Right lung (tissue), 5 donors: ENCODE results near the gene C1QTNF7. TPM values are rescaled to one million over a fixed set of nuclear protein-coding genes. Genes with fewer than 3 reads are reported as not detected.

ENCODE experiments used
- DNase-seq, 2 donors: peaks; one replicate each; pipeline ENCODE4 v3.0.0-alpha.2; 2013
- polyA plus RNA-seq, 5 donors: library from polyadenylated mRNA; unstranded; fragments of 120-200 nt; gene quantifications; one replicate each; pipeline versions ENCODE4 v1.2.1 to v1.2.3, GENCODE V29; 2013; ENCODE audit warnings: inconsistent platforms in 1 of 5, low replicate concordance in 1 of 5; ENCODE audit not compliant: insufficient read length in 5 of 5, insufficient read depth in 1 of 5

The C1QTNF7 gene
- polyA plus RNA-seq, 5 donors: 11.7 to 19.0 (median 16.1) TPM

- no peak for DNase-seq
These were observed 24.3 kb downstream of the C1QTNF7 start for GRCh38 chr4:15451866-15452765.

- no peak for DNase-seq
These were observed 27.5 kb downstream of the C1QTNF7 start for GRCh38 chr4:15455290-15455689.

- peak; percentile 45 to 55 for DNase-seq
These were observed 29.8 kb downstream of the C1QTNF7 start for GRCh38 chr4:15457406-15458201.

- DNase-seq: no peak
These were observed 30.8 kb downstream of the C1QTNF7 start for GRCh38 chr4:15458616-15459015.

- no peak for DNase-seq
These were observed 31.9 kb downstream of the C1QTNF7 start for GRCh38 chr4:15459706-15460105.

- no peak for DNase-seq
These were observed 38.8 kb downstream of the C1QTNF7 start for GRCh38 chr4:15466596-15466995.

- DNase-seq: peak; percentile 52 to 69
These were observed 41.7 kb downstream of the C1QTNF7 start, which contains the start of gene CC2D2A for GRCh38 chr4:15469402-15470127. CC2D2A (plus strand) TSS chr4:15469882; CDS start chr4:15475933, 6,051 bp downstream.

- DNase-seq: no peak
These were observed 42.3 kb downstream of the C1QTNF7 start for GRCh38 chr4:15470128-15470475.

GRCh38 chr4:15476396-15476795 is 48.6 kb downstream of the C1QTNF7 start:
- no peak for DNase-seq

- no peak for DNase-seq
These were observed 50.9 kb downstream of the C1QTNF7 start for GRCh38 chr4:15478724-15479088.

- DNase-seq: peak; percentile 87 to 91
These were observed 51.5 kb downstream of the C1QTNF7 start for GRCh38 chr4:15479089-15479912.

GRCh38 chr4:15479913-15480185 is 52.0 kb downstream of the C1QTNF7 start:
- no peak for DNase-seq

- no peak for DNase-seq
These were observed 54.3 kb downstream of the C1QTNF7 start for GRCh38 chr4:15481961-15482745.

- DNase-seq: no peak
These were observed 55.0 kb downstream of the C1QTNF7 start for GRCh38 chr4:15482842-15483241.

GRCh38 chr4:15488136-15488535 is 60.3 kb downstream of the C1QTNF7 start:
- DNase-seq: no peak

- no peak for DNase-seq
These were observed 61.0 kb downstream of the C1QTNF7 start for GRCh38 chr4:15488658-15489470.

GRCh38 chr4:15489551-15489950 is 61.7 kb downstream of the C1QTNF7 start:
- no peak for DNase-seq

- DNase-seq: no peak
These were observed 65.6 kb downstream of the C1QTNF7 start for GRCh38 chr4:15493411-15493810.

- DNase-seq: no peak
These were observed 67.8 kb downstream of the C1QTNF7 start for GRCh38 chr4:15495621-15496020.
